Left kidney (tissue), 2 donors: ENCODE measurements around the gene PIGR. TPM values are rescaled to one million over a fixed set of nuclear protein-coding genes. Genes with fewer than 3 reads are reported as not detected.

Experiments
- DNase-seq: peaks from one replicate; pipeline ENCODE4 v3.0.0-alpha.2; 2013
- polyA plus RNA-seq: library from polyadenylated mRNA; unstranded; fragments of 120-200 nt; gene quantifications from one replicate; pipeline ENCODE4 v1.2.1, GENCODE V29; 2013; ENCODE audit not compliant: insufficient read length

PIGR gene
- polyA plus RNA-seq, 1 donor: 1.6 TPM

GRCh38 chr1:206890125-206891060 is 55.9 kb downstream of the PIGR start:
- no peak for DNase-seq

DNA sequence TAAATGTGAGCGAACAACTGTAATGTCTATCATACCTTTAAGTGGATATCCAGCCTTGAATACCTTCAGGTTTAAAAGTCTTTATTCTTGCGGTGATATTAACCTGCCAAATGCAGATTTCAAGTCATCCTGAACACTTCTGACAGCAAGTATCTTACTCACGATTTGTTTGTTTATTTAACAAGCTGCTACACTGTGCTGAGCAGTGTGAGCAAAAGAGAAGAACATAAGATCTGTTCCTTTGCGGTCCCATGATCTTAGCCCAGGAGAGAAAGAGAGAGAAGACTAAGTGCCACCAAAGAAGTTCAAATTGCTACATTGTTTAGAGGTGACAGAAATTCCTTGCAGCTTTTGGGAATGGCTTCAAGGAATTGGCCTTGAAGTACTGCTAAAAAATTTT is 58.6 kb downstream of the PIGR start:
- no peak for DNase-seq

DNA sequence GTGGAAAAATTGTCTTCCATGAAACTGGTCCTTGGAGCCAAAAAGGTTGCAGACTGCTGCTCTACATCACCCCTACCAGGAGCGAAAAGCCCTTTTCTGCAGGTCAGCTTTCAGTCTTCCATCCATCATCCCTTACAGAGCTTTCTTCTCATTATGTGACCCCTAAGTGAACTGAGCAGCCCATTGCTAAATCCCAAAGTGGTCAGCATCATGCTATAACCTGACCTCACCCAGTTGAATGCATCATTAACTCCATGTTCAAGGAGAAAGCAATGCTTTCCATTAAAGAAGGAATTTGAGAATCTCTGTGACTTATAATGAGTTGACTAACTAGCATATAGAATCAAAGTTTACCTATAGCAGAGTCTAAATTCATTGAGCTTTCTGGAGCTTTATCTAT is 59.4 kb downstream of the PIGR start:
- DNase-seq: no peak

- no peak for DNase-seq
Observed at GRCh38 chr1:206885341-206886060, 60.8 kb downstream of the PIGR start.

DNA sequence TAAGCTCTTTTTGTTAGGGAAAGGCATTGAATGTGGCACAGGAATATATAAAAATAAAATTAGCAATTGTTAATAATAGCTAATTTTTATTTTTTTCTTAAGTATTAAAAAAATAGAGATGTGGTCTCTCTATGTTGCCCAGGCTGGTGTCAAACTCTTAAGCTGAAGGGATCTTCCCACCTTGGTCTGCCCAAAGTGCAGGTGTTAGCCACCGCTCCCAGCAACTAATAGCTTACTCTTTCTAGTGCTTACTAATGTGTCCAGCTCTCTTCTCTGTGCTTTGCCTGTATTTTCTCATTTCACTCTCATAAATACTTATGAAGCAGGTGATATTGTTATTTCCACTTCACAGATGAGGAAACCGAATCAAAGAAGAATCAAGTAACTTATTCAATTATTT is 62.4 kb downstream of the PIGR start:
- DNase-seq: no peak

GRCh38 chr1:206883160-206883559 is 63.1 kb downstream of the PIGR start:
- no peak for DNase-seq

DNA sequence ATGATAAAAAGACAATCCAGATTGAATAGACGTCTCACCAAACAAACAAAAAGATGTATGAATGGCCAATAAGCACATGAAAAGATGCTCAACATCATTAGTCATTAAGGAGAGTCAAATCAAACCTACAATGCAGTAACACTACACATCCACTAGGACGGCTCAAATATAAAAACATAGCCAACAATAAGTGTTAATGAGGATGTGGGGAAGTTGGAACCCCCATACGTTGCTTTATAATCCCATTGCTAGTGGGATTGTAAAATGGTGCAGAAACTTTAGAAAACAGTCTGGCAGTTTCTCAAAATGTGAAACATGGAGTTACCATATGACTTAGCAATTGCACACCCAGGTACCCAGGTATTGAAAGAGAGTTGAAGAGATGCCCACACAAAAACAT is 63.7 kb downstream of the PIGR start:
- no peak for DNase-seq

- no peak for DNase-seq
Observed at GRCh38 chr1:206880314-206880713, 66.0 kb downstream of the PIGR start.

Other genes with a start within 250 kb of the PIGR start
- 1.0 TPM for gene IL19, start 175.7 kb downstream of the PIGR start, polyA plus RNA-seq
- 0.42 TPM for gene IL10, start 174.0 kb downstream of the PIGR start, polyA plus RNA-seq
- not detected for gene IL20, start 80.8 kb downstream of the PIGR start, polyA plus RNA-seq
- 0.23 TPM for gene IL24, start 49.0 kb downstream of the PIGR start, polyA plus RNA-seq
- gene FCMR, start 24.5 kb downstream of the PIGR start, polyA plus RNA-seq: 1.8 TPM
- gene FCAMR, start 24.0 kb upstream of the PIGR start, polyA plus RNA-seq: 7.7 TPM
- 18.5 TPM for gene C1orf116, start 86.3 kb upstream of the PIGR start, polyA plus RNA-seq
- 16.3 TPM for gene YOD1, start 104.7 kb upstream of the PIGR start, polyA plus RNA-seq
- 27.3 TPM for gene PFKFB2, start 106.8 kb upstream of the PIGR start, polyA plus RNA-seq
- 0.50 TPM for gene C4BPB, start 142.4 kb upstream of the PIGR start, polyA plus RNA-seq
- gene C4BPA, start 157.8 kb upstream of the PIGR start, polyA plus RNA-seq: 0.52 TPM